Stimulated activated CD8-positive, alpha-beta memory T cell treated with anti-CD3 and anti-CD28 coated beads, Interleukin-12 subunit alpha, Interleukin-12 subunit beta, amount 100 ng/mL, for 4 hours (primary cell): ENCODE data around the gene HOXC10.

Experiments
- DNase-seq: peaks from one replicate; pipeline ENCODE4 v3.0.0-alpha.2; 2020; ENCODE audit warnings: low read depth

Gene HOXC10

DNA sequence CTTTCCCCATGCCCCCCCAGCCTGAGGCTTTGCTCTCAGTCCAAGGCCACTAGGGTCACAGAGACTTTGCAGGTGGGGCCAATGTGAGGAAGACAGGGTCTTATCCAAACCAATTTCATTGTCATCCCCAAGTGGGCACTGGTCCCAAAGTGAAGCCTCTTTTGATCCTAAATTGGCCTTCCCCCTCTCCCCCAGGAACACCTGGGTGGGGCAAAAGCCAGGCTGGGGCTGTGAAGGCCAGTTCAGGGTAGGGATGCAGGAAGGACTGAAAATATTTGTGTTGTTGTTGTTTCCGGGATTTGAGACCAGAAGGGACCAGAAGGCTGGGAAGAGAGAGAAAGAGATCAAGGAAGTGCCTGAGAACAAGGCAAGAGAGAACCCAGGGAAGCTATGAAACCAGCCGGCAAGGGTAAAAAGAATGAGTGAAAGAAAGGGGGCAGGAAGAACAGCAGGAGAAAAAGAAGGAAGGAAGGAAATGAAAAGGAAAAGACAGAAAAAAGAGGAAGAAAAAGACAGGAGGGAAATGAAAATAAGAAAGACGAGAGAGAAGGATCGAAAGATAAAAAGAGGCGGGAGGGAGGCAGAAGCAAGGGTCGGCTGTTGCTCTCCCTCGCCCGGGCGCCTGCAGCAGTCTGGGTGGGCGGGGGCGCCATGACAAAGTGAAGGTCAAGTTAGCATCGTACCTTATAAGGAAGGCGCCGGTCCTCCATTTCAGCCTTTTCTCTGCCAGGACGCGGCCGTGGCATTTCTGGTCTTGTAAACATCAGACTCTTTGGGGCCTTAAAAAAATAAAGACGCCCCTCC, 19.5 kb upstream of the HOXC10 start:
- no peak for DNase-seq

DNA sequence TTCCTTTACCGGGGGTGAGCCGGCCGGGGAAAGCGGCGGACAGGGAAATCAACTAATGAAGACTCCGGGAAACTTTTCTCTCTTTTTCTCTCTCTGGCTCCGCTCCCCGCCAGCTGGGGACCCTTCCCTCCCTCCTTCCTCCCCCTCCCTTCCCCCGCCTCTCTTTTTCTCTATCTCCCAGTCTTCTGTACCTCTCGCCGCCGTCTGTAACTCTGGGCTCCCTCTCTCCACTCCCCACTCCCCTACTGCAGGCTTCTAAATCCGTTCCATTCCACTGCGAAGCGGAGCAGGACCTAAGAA, 18.9 kb upstream of the HOXC10 start:
- no peak for DNase-seq

GRCh38 chr12:53966385-53967133, 18.4 kb upstream of the HOXC10 start:
- no peak for DNase-seq

GRCh38 chr12:53967421-53967925, 17.5 kb upstream of the HOXC10 start:
- no peak for DNase-seq

- DNase-seq = no peak
These were observed 16.5 kb upstream of the HOXC10 start for GRCh38 chr12:53968214-53969127.

DNA sequence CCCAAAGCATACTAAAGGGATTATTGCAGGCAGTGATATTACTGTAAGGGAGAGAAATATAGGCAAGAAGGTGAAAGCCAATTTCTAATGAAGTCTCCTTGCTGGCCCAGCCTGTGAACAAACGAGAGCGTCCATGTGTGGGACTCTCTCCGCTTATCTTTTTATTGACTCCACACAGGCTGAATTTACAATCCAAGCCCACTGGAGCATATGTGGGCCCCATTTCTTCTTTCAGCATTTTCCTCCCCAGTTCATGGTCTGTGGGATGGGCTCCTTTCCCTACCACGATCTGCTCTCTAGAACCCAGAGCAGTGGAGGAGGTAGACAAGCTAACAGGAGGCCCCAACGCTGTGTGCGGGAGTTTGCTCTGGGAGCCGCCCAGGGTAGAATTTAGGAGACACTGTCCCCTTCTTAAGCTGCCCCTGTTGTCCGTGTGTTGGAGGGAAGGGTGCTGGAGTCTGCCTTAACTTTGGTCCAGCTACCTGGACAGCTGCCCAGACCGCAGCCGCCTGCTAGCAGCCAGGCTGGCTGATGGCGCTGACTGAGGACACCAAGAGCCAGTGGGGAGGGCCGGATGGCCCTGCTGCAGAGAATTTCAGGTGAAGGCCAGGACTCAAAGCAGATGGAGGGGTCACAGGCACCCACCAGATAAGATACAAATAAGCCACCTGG, 15.2 kb upstream of the HOXC10 start:
- DNase-seq = no peak

- DNase-seq = no peak
These were observed 14.5 kb upstream of the HOXC10 start for GRCh38 chr12:53970451-53970850.

DNA sequence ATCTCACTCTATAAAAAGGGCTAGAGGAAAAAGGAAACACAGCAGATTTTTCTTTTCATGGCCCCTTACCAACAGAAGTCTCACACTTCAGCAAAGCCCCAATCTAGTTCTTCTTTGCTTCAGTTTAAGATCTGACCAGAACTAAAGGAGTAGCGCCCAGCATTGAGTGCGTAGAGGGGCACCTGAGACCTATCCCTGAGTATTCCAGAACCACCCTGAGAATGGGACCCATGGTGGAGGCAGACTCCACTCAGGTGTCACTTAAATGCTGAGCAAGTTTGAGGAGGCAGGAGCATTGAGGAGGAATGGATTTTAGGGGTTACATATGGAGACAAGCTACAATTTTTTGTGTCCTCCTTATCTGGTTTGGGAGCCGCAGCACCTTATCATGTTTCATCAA, 13.8 kb upstream of the HOXC10 start:
- no peak for DNase-seq

GRCh38 chr12:53971686-53972085, 13.3 kb upstream of the HOXC10 start:
- DNase-seq = no peak

DNA sequence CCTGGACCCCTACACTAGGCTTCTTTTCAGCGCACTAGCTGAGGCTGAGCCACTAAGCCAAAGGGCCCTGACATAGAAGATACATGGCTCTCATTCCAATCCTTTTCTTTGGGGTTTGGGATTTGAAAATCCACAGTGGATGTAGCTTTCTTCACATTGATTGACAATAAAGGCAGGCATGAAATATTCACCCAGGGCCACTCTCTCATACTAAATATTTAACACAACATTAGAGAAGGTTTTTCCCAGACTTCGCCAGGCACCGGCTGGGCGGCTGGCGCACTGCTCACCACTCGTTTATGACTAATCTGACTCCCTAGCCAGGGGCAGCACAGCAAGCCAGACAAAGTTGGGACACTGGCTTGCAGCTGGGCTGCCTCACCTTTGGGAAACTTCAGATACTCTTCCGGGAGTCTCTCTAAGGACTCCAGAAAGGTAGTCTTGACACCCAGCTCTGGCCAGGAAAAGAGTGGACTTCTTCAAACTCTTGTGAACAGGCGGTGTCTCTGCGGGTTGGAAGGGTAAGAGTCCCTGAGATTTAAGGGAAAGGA, 12.7 kb upstream of the HOXC10 start:
- DNase-seq = no peak

DNA sequence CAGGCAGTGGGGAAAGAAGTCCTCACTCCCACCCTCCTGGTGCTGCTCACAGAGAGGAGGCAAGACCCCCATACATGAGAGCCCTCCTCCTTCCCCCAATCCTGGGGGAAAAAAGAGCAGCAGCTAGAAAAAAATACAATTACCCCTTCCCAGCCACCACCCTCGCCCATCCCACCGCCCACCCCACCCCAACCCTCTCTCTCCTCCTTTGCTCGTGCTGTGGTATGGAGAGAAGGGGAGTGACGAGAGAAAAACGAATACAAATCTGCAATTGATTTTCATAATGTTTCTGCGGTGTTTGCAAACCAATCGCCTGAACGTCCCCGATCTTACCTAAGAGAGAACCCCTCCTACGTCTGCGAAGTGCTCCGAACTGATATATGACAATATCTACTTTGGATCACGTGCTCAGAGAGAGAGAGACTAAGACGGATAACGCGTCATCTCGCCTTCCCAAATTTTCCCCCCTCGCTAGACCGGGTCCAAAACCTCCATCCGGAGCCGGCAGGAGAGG, 12.2 kb upstream of the HOXC10 start, which contains the start of gene HOXC11:
Gene HOXC11 (plus strand): TSS at position 405 of the 514 bp plus-strand sequence. CDS start 116 bp downstream, outside the sequence.
- no peak for DNase-seq

GRCh38 chr12:53973236-53974042, 11.5 kb upstream of the HOXC10 start:
- no peak for DNase-seq

- no peak for DNase-seq
These were observed 10.6 kb upstream of the HOXC10 start, which contains the start of gene HOTAIR for GRCh38 chr12:53974084-53975063. Gene HOTAIR (minus strand): TSS chr12:53974954.

GRCh38 chr12:53975064-53975471, 9.9 kb upstream of the HOXC10 start:
- no peak for DNase-seq

DNA sequence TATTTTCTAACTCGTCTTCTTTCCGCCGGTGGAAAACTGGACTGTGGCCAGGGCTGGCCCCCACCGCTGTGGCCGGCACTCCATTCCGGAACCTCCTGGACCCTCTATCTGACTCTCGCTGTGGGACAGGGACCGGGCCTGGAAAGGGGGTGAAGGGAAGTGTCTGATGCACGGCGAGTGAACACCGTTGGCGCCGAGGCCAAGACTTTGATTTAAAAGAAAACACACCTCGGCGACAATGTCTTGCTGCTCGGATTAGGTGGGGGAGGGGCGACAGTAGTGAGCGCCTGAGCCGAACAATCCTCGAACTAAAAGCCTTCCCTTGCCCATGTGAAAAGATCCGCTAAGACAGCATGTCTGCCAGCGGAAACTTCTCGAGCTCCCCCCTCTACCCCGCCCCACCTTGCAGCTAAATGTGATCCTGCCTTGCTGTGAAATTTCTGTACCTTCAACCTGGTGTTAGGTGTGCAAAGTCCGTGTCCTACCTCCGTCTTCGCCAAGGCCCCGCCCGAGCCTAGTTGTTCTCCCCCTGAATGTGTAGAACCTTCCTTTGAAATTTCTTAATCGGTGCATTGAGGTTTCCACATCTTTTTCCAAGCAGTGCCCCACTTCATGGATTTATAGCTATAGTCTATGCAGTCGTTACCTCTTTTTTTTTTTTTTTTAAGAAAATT, 9.3 kb upstream of the HOXC10 start:
- DNase-seq = no peak

- no peak for DNase-seq
These were observed 8.6 kb upstream of the HOXC10 start for GRCh38 chr12:53976172-53976822.

DNA sequence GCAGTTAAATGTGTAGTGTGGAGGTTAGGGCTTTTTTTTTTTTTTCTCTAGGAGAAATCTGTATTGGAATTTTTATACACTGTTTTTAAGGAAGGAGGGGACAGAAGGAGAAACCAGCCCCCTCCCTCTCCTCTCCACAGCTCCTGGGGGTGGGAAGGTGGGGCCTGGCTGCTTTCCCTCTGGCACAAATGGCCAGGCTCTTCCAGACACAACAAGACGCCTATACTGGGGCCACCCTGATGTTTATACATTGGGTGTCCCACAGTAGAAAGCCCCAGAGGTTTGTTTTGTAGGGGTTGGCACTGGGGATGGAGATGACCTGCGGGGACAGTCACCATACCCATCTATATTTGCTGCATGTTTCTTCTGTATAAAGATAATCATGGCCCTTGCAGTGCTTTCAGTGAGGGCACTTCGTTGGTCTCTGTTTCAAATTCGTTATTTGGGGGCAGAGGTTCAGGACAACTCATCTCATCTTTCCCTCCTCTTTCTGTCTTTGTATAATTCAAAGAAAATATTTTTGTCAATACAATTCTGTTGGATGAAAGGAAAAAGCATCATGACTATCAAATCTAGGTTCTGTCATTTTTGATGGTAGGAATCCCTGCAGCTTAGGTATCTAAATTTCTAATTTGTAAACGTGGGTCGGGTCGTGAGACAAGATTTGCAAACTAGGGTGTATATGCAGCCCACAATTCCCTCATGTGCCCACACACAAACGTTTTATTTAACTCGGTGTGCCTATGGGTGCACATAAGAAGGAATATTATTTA, 7.9 kb upstream of the HOXC10 start:
- DNase-seq = no peak
